ENCODE data around the gene SLC4A3. TPM values are rescaled to one million over a fixed set of nuclear protein-coding genes. Genes with fewer than 3 reads are reported as not detected.
"Not testable (repeated sequence)": the region's sequence is repeated elsewhere in the genome, so short reads cannot be mapped to it uniquely, and the experiment has no call there.

Gene SLC4A3
- total RNA-seq, 3 donors from 2014 or later (not counting 1 experiment from before 2014, with no cell fraction given): 0.15 to 0.45 TPM; not detected in 1

DNA sequence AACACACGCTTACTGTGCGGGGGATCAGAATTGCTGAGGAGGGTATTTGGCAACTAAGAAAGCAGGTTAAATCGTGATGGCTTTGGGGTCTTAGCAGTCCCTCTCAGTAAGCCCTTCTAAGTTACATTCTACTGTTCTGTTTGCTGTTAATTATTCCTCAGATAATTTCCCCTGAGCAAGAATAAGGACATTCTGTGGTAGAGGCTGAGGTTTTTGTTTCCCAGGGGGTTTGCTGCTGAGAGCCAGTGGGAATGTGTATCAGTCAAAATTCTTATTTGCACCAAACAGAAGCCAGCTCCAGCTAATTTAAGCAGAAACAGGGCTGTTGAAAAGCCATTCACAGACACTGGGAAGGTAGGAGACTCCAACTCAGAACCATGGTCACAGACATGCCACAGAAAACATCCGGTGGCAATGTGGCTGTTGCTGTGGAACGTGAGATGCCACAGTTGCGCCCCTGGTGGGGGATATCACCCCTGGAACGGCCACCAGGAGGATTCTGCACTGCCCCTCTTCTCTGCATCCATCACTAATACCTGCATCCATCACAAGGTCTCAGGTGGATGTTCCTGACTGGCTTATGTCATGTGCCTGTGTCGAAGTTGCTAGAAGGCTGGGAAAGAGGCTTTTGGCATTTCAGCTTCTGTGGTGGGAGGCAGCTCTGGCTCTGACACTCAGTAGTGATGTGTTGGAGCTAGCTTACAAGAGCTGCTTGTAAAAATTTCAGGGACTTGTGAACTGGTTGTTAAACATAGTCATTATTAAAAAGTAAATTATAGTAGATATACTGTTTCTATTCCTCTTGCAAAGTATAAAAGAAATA is 23.2 kb downstream of the SLC4A3 start:
- no peak for ATAC-seq
- Histone ChIP-seq H3K36me3 (ENCODE audit: control insufficient read depth, insufficient read depth, low read length) (no peaks in the 10 kb centered on the region), H3K4me1 (ENCODE audit: control insufficient read depth, insufficient read depth, low read length) (no peaks in the 10 kb centered on the region), H3K9me3 (ENCODE audit: control insufficient read depth, insufficient read depth, low read length) (no peaks in the 10 kb centered on the region), H3K4me3 (ENCODE audit: low read length) (no peak overlapping the region), H3K27ac (ENCODE audit: low read length) (no peak overlapping the region), H3K27me3 (ENCODE audit: control insufficient read depth, insufficient read depth, low read length) (peaks cover 3% of the 10 kb centered on the region)
- TF ChIP-seq, protein P1, sequence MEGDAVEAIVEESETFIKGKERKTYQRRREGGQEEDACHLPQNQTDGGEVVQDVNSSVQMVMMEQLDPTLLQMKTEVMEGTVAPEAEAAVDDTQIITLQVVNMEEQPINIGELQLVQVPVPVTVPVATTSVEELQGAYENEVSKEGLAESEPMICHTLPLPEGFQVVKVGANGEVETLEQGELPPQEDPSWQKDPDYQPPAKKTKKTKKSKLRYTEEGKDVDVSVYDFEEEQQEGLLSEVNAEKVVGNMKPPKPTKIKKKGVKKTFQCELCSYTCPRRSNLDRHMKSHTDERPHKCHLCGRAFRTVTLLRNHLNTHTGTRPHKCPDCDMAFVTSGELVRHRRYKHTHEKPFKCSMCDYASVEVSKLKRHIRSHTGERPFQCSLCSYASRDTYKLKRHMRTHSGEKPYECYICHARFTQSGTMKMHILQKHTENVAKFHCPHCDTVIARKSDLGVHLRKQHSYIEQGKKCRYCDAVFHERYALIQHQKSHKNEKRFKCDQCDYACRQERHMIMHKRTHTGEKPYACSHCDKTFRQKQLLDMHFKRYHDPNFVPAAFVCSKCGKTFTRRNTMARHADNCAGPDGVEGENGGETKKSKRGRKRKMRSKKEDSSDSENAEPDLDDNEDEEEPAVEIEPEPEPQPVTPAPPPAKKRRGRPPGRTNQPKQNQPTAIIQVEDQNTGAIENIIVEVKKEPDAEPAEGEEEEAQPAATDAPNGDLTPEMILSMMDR (IDR thresholded peaks at IDR 0.05): no peak
- Mint-ChIP-seq H3K4me1 (no peaks in the 10 kb centered on the region), H3K4me3 (no peak overlapping the region), H3K9me3 (no peaks in the 10 kb centered on the region), H3K27me3 (ENCODE audit: low read depth in 2 of 2) (peaks cover 21 to 35% of the 10 kb centered on the region in 2 donors), H3K27ac (no peak overlapping the region), H3K36me3 (no peaks in the 10 kb centered on the region)
- intact Hi-C loops (cut with micrococcal nuclease): no loop called here
- WGBS (ENCODE audit: insufficient coverage): 68% methylated on average over 8 of the region's 8 CpGs
- no peak for DNase-seq

DNA sequence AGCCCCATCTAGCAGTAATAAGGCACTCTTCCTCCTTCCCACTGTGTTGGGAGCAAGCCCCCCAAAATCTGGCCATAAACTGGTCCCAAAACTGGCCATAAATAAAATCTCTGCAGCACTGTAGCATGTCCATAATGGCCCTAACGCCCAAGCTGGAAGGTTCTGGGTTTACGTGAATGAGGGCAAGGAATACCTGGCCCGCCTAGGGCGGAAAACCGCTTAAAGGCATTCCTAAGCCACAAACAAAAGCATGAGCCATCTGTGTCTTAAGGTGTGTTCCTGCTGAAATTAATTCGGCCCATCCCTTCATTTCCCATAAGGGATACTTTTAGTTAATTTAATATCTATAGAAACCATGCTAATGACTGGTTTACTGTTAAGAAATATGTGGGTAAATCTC is 24.2 kb downstream of the SLC4A3 start:
- DNase-seq; H3K4me3 ChIP-seq (ENCODE audit: low read length); H3K4me1 ChIP-seq (ENCODE audit: control insufficient read depth, insufficient read depth, low read length); H3K36me3 ChIP-seq (ENCODE audit: control insufficient read depth, insufficient read depth, low read length); H3K9me3 Mint-ChIP-seq; H3K27me3 ChIP-seq (ENCODE audit: control insufficient read depth, insufficient read depth, low read length); H3K27ac ChIP-seq (ENCODE audit: low read length); ATAC-seq; intact Hi-C loops (cut with micrococcal nuclease); H3K9me3 ChIP-seq (ENCODE audit: control insufficient read depth, insufficient read depth, low read length); H3K4me1 Mint-ChIP-seq; H3K4me3 Mint-ChIP-seq; H3K36me3 Mint-ChIP-seq; H3K27ac Mint-ChIP-seq: not testable (repeated sequence)
- WGBS (ENCODE audit: insufficient coverage): 83% methylated on average over 4 of the region's 6 CpGs
- peaks cover 21 to 42% of the 10 kb centered on the region in 2 donors for H3K27me3 Mint-ChIP-seq (ENCODE audit: low read depth in 2 of 2)

DNA sequence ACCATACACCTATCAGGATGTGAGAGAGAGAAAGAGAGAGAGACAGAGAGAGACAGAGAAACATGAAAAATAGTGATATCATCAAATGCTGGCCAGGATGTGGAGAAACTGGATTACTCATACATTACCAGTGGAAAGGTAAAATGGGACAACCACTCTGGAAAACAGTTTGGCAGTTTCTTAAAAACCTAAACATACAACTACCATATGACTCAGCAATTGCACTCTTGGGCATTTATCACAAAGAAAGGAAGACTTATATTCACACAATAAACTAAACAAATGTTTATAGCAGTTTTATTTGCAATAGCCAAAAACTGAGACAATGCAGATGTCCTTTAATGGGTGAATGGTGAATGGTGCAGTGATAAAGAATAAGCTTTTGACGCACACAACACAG is 29.1 kb downstream of the SLC4A3 start:
- H3K36me3 ChIP-seq (ENCODE audit: control insufficient read depth, insufficient read depth, low read length): no peaks in the 10 kb centered on the region
- Mint-ChIP-seq H3K4me1 (no peaks in the 10 kb centered on the region), H3K27ac (no peak overlapping the region), H3K27me3 (ENCODE audit: low read depth in 2 of 2) (peaks cover 11 to 49% of the 10 kb centered on the region in 2 donors), H3K9me3 (peaks cover 0 to 2% of the 10 kb centered on the region in 2 donors), H3K36me3 (peaks cover 6% of the 10 kb centered on the region), H3K4me3 (no peak overlapping the region)
- TF ChIP-seq, protein P1 (IDR thresholded peaks at IDR 0.05): no peak
- no peak overlapping the region for H3K27ac ChIP-seq (ENCODE audit: low read length)
- intact Hi-C loops (cut with micrococcal nuclease): no loop called here
- no peaks in the 10 kb centered on the region for H3K4me1 ChIP-seq (ENCODE audit: control insufficient read depth, insufficient read depth, low read length)
- H3K4me3 ChIP-seq (ENCODE audit: low read length): no peak overlapping the region
- H3K27me3 ChIP-seq (ENCODE audit: control insufficient read depth, insufficient read depth, low read length): peaks cover 4% of the 10 kb centered on the region
- DNase-seq (no peak), ATAC-seq (no peak)
- no peaks in the 10 kb centered on the region for H3K9me3 ChIP-seq (ENCODE audit: control insufficient read depth, insufficient read depth, low read length)
- WGBS (ENCODE audit: insufficient coverage): 100% methylated on average over 1 of the region's 1 CpG

DNA sequence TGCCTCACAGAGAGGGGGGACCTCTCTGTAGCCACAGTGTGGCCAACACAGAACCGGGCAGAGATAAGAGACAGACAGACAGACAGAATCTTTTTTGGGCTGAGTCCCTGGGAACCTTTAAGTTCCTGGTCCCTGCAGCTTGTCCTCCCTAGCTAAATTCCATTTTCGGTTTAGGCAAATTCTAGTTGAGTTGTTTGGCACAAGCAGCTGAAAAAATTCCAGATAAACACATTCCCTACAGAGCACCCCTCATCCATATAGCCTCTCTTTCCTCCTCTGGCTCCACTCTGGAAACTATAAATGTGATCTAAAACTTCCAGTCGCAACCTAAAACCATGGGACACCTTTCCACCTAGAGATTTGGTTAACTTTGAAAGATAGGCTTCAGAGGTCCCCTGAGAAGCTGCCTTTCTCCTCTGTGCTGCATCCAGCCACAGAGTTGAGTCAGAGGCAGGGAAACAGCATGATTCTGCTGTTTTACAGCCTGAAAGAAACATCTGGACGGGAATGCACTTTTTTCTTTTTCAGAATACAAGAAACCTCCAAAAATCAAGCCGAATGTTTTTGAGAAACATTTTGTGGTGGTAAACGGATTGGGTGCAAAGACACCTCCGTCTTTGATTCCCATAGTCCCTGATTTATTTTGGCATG is 30.9 kb downstream of the SLC4A3 start:
- Mint-ChIP-seq H3K9me3 (peaks cover 0 to 4% of the 10 kb centered on the region in 2 donors), H3K4me3 (no peak overlapping the region), H3K4me1 (no peaks in the 10 kb centered on the region), H3K36me3 (peaks cover 6% of the 10 kb centered on the region), H3K27me3 (ENCODE audit: low read depth in 2 of 2) (peaks cover 12 to 37% of the 10 kb centered on the region in 2 donors), H3K27ac (no peak overlapping the region)
- Histone ChIP-seq H3K27me3 (ENCODE audit: control insufficient read depth, insufficient read depth, low read length) (peaks cover 4% of the 10 kb centered on the region), H3K9me3 (ENCODE audit: control insufficient read depth, insufficient read depth, low read length) (no peaks in the 10 kb centered on the region), H3K4me1 (ENCODE audit: control insufficient read depth, insufficient read depth, low read length) (no peaks in the 10 kb centered on the region), H3K36me3 (ENCODE audit: control insufficient read depth, insufficient read depth, low read length) (no peaks in the 10 kb centered on the region), H3K4me3 (ENCODE audit: low read length) (no peak overlapping the region), H3K27ac (ENCODE audit: low read length) (no peak overlapping the region)
- TF ChIP-seq, protein P1 (IDR thresholded peaks at IDR 0.05): no peak
- intact Hi-C loops (cut with micrococcal nuclease): no loop called here
- DNase-seq: no peak
- no peak for ATAC-seq
- WGBS (ENCODE audit: insufficient coverage): 76% methylated on average over 7 of the region's 7 CpGs

Measured in natural killer cell (primary cell).